Medulla oblongata (tissue), 1 donor: ENCODE results near the gene TMBIM6.
"Not testable (repeated sequence)": the region's sequence is repeated elsewhere in the genome, so short reads cannot be mapped to it uniquely, and the experiment has no call there.

Experiments used
- DNase-seq: peaks from one replicate; pipeline ENCODE4 v3.0.0-alpha.2; 2015; ENCODE audit errors: extremely low spot score

Gene TMBIM6

GRCh38 chr12:49730050-49730449 is 11.3 kb upstream of the TMBIM6 start:
- DNase-seq = no peak

GRCh38 chr12:49730568-49731101 is 10.7 kb upstream of the TMBIM6 start:
- DNase-seq = no peak

GRCh38 chr12:49733219-49734017 is 7.9 kb upstream of the TMBIM6 start:
- no peak for DNase-seq

DNA sequence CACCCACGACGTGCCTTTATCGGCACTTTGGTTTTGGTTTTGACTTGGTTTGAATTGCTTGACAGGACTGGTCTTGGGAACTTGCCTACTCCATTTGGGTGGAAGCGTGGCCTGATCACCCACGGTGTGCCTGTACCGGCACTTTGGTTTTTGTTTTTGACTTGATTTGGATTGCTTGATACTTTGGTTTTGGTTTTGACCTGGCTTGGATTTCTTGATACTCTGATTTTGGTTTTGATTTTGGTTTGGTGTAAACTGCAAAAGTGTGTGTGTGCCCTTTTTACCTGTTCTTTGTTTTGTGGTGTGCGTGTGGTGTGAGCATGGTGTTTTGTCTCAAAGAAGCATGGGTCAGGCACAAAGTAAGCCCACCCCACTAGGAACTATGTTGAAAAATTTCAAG is 6.5 kb upstream of the TMBIM6 start:
- DNase-seq = not testable (repeated sequence)

- DNase-seq = not testable (repeated sequence)
Measured at GRCh38 chr12:49738721-49739120, 2.6 kb upstream of the TMBIM6 start.

DNA sequence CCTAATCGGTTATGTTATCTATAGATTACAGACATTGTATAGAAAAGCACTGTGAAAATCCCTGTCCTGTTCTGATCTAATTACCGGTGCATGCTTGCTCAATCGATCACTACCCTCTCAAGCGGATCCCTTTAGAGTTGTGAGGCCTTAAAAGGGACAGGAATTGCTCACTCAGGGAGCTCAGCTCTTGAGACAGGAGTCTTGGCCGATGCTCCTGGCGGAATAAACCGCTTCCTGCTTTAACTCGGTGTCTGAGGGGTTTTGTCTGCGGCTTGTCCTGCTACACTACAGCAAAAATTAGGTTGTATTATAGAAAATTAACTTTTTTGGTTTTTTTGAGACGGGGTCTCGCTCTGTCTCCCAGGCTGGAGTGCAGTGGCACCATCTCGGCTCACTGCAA is 1.1 kb upstream of the TMBIM6 start:
- not testable (repeated sequence) for DNase-seq

DNA sequence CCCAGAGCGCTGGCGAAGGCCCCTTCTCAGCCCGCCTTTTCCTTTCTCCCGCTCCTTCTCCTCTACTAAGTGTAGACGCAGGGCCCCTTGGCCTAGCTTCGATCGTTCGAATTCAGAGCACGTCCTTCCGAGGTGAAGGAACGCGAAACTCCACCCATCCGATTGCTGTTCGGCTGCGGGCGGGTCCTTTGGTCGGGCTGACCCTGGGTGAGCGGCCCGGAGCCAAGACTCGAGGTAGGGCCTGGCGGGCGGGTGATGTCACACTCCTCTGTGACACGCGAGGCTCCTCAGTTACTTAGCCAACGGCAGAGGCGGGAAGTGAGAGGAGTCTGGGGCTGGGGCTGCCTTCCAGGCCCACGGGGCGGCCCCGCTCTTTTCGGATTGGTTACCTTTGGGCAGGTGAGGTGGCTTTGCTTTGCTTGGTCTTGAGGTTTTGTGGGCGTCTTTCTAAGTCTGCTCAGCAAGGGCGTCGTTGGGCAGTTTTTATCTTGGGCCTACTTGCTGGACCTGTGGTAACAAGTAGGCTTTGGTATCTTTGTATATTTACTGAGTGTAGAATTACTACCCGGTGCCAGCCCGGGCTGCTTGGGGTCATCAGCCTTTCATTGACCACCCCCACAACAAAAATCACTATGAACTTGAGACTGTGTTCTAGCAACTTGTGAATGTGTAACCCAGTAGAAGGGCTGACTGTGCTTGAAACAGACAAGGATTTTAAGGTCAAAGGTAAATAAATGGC is 694 bp downstream of the TMBIM6 start:
- DNase-seq = peak; percentile 59

- DNase-seq = no peak
Measured at GRCh38 chr12:49744363-49744885, 3.1 kb downstream of the TMBIM6 start.

DNA sequence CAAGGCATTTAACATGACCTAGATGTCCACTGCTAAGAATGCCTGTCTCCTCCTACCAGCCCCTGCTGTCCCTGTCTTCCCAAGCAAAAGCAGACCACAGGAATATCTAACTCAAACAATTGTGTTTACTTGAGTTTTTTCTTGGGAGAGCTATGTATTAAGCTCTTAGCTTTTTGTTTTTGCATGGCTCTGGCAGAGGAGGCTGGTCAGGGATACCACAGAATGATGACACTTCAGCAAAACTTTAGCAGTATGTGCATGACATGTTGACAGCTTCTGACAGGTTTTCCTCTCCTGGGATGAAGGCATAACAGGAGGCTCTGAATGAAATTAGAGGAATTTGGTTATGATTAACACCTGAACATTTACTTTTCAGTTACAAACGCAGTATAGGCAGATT is 6.9 kb downstream of the TMBIM6 start:
- DNase-seq = no peak

DNA sequence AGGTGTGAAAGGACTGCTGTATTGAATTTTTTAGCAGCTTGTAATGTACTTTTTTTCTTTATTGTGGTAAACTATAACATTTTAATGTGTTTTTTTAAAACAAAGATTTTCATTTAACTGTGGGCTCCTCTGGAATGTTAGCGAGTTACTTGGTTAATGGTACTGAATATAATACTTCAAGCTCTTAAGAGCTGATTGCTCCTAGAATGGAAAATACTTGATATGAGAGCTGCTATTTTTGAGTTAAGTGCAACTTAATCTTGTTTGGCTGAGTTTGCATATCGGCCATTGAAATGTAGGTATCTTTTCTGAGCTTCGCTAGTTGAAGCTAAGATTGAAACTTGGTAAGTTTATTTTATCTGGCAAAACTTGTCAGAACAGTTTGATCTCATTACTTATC is 7.4 kb downstream of the TMBIM6 start:
- no peak for DNase-seq

GRCh38 chr12:49750027-49750995 is 9.0 kb downstream of the TMBIM6 start:
- DNase-seq = no peak

DNA sequence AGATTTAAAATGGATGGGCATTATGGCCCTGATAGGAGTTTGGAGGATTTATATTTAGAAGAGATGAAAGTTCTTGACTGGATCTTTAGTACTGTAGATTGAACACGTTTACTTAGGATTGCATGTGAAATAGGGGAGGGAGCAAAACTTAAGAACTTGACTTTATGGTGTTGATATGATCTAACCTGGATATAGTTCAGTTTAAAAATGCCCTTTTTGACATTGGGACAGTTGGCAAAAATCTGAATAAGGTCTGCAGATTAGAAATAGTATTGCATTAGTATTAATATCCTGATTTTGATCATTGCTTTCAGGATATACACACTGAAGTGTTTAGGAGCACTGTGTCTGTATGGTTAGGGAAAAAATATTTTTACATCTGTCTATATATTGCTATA is 9.6 kb downstream of the TMBIM6 start:
- DNase-seq = no peak

DNA sequence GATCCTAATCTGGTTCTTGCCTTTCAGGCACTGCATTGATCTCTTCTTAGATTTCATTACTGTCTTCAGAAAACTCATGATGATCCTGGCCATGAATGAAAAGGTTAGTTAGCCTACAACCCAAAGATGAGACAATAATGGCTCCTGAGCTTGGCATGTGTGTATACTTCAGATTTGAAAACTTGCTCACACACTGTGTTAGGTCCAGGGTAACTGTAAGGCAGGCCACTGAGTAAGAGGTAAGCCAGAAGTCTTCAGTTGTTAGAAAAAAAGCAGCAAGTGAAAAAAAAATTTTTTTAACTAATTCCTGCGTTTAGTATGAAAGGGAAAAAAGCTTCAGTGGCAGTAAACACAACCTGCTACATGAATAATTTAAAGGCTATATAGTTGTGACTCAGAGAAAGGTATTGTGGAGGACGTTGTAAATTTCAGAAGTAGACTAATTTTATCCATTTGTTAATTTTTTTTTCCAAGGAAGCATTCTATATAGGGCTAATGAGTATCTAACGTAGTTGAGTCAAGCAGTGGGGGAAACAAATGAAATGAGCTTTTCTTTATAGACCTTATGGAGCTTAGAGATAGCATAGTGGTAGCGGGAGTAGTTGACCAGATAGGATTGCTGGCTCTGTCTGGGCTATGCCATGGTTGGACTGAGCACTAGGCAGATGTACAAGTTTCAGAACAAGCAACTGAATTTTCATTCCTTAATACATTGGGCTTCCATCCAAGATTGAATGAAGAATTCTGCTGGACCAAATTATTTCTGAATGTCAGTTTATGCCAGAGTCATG is 20.5 kb downstream of the TMBIM6 start:
- DNase-seq = no peak

GRCh38 chr12:49762468-49762847 is 21.1 kb downstream of the TMBIM6 start:
- no peak for DNase-seq

DNA sequence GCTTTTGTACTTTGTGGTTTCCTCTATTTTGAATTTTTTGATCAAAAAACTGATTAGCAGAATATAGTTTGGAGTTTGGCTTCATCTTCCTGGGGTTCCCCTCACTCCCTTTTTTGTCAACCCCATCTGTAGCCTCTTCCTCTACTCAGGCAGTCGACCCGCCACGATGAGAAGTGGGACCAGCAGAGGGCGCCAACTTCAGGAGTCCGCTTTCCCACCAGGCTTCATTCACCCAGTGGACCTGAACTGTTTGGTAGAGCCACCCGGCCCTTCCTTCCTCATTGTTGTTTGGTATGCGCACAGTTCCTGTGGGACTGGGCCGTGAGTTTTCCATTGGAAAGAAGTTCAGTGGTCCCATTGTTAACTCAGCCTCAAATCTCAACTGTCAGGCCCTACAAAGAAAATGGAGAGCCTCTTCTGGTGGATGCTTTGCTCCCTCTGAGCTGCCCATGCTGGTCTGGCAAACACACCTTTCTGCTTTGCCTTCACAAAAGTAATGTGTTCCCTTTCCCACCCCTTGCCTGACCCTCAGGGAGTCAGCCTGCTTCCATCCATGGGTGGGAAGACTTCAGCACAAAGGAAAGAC is 21.7 kb downstream of the TMBIM6 start:
- DNase-seq = peak; percentile 70

DNA sequence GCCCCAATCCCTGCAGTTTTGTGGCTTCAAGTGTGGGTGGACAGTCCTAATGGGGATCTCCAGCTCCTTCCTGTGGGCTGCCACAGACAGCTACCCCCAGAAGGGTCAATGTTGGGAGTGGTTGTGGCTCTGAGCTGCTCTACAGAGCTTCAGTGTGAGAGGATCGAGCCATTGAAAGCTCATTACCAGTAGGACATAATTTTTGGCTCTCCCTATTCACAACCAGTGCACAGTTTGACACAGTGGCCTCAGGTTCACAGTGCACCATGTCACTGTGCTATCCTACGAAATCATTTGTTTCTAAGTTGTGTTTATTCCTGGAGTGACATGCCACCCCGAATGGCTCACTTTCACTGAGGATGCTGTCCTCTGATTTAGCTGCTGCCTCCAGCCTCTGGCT is 22.8 kb downstream of the TMBIM6 start:
- no peak for DNase-seq

GRCh38 chr12:49766115-49766455 is 24.7 kb downstream of the TMBIM6 start:
- no peak for DNase-seq

GRCh38 chr12:49767333-49767732 is 26.0 kb downstream of the TMBIM6 start:
- no peak for DNase-seq

DNA sequence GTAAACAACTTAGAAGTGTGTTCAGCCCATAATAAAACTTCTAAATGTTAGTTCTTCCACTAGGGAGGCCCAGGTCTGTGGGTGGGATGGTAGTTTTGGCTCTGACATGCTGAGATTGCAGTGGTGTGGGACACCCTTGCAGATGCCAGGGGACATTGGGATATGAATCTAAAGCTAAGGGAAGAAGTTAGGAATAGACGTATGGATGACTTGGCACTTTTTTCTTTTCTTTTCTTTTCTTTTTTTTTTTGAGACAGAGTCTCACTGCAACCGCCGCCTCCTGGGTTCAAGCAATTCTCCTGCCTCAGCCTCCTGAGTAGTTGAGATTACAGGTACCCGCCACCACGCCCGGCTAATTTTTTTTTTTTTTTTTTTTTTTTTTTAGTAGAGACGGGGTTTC is 31.7 kb downstream of the TMBIM6 start:
- not testable (repeated sequence) for DNase-seq

GRCh38 chr12:49776413-49776812 is 35.1 kb downstream of the TMBIM6 start:
- DNase-seq = peak; percentile 86
